Mesendoderm (in vitro differentiated cells): ENCODE measurements around the gene ZSWIM4.

Experiments used
- DNase-seq: peaks from one replicate; pipeline ENCODE4 v3.0.0; 2013
- H2AK5ac ChIP-seq: 2 replicates; pipeline ENCODE4 v1.6.1; 2013; ENCODE audit warnings: low read length, inconsistent platforms
- H2BK120ac ChIP-seq: 2 replicates; pipeline ENCODE4 v1.6.1; 2013; ENCODE audit warnings: low read depth, mild to moderate bottlenecking, low read length, moderate library complexity, mixed read lengths
- H2BK15ac ChIP-seq: replicated peaks from 2 replicates; pipeline ENCODE4 v1.6.1; 2013; ENCODE audit warnings: low read depth, mild to moderate bottlenecking, moderate library complexity
- H2BK5ac ChIP-seq: 2 replicates; pipeline ENCODE4 v1.6.1; 2013; ENCODE audit warnings: low read length, inconsistent platforms
- H3K18ac ChIP-seq: 2 replicates; pipeline ENCODE4 v1.6.1; 2013; ENCODE audit warnings: mild to moderate bottlenecking, low read length, mixed read lengths
- H3K23ac ChIP-seq: one replicate; pipeline ENCODE4 v1.6.1; 2013; ENCODE audit warnings: low read length
- H3K27ac ChIP-seq: 2 replicates; pipeline ENCODE4 v1.5.1; 2013; ENCODE audit warnings: low read depth, mild to moderate bottlenecking, inconsistent platforms, low read length, moderate library complexity
- H3K27me3 ChIP-seq: 2 replicates; pipeline ENCODE4 v1.6.1; 2013; ENCODE audit warnings: low read length, control low read depth, mild to moderate bottlenecking, inconsistent platforms; ENCODE audit not compliant: insufficient read depth, poor library complexity
- H3K36me3 ChIP-seq: 2 replicates; pipeline ENCODE4 v1.6.1; 2013; ENCODE audit warnings: low read length, inconsistent platforms; ENCODE audit not compliant: control insufficient read depth, insufficient read depth
- H3K4ac ChIP-seq: one replicate; pipeline ENCODE4 v1.6.1; 2013; ENCODE audit warnings: low read depth, mild to moderate bottlenecking, low read length, moderate library complexity
- H3K4me1 ChIP-seq: 2 replicates; pipeline ENCODE4 v1.6.1; 2013; ENCODE audit warnings: low read depth, low read length, inconsistent platforms; ENCODE audit not compliant: control insufficient read depth
- H3K4me2 ChIP-seq: 2 replicates; pipeline ENCODE4 v1.6.1; 2013; ENCODE audit warnings: low read length
- H3K4me3 ChIP-seq: 2 replicates; pipeline ENCODE4 v1.5.1; 2013; ENCODE audit warnings: mild to moderate bottlenecking, low read length
- H3K56ac ChIP-seq: one replicate; pipeline ENCODE4 v1.6.1; 2013; ENCODE audit warnings: low read length
- H3K79me1 ChIP-seq: 2 replicates; pipeline ENCODE4 v1.6.1; 2013; ENCODE audit warnings: low read length, inconsistent platforms
- H3K79me2 ChIP-seq: 2 replicates; pipeline ENCODE4 v1.6.1; 2013; ENCODE audit warnings: mild to moderate bottlenecking, low read length; ENCODE audit not compliant: control insufficient read depth, insufficient read depth
- H3K9ac ChIP-seq: 2 replicates; pipeline ENCODE4 v1.6.1; 2013; ENCODE audit warnings: low read length, inconsistent platforms
- H4K5ac ChIP-seq: one replicate; pipeline ENCODE4 v1.6.1; 2013; ENCODE audit warnings: low read length
- H4K8ac ChIP-seq: one replicate; pipeline ENCODE4 v1.6.1; 2013; ENCODE audit warnings: low read depth, mild to moderate bottlenecking, control low read depth, low read length, moderate library complexity
- WGBS: extraction: QIAGEN DNeasy Blood & Tissue Kit; methylation state at CpG from one replicate; pipeline ENCODE4 v1.1.7; 2013; ENCODE audit warnings: low lambda C conversion rate, missing lambda C conversion rate; ENCODE audit not compliant: insufficient coverage; ENCODE audit errors: extremely low coverage; 5-methylcytosine and 5-hydroxymethylcytosine counted together

ZSWIM4 gene

DNA sequence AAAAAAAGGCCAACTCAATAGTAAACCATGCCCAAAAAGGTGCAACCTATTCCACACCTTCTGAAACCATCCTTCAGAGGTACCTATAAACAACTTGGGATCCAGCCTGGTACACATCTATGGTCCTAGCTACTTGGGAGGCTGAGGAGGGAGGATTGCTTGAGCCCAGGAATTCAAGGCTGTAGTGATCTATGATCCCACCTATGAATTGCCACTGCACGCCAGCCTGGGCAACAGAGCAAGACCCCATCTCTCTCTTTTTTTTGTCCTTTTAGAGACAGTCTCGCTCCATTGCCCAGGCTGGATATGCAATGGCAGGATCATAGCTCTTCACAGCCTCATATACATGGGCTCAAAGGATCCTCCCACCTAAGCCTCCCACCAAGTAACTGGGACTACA lies 26.0 kb downstream of the ZSWIM4 start:
- no CpG with 5 or more reads among the region's 2 CpGs for WGBS
- Histone ChIP-seq H3K36me3 (peaks cover 2% of the 10 kb centered on the region), H3K4me2 (no peak overlapping the region)

DNA sequence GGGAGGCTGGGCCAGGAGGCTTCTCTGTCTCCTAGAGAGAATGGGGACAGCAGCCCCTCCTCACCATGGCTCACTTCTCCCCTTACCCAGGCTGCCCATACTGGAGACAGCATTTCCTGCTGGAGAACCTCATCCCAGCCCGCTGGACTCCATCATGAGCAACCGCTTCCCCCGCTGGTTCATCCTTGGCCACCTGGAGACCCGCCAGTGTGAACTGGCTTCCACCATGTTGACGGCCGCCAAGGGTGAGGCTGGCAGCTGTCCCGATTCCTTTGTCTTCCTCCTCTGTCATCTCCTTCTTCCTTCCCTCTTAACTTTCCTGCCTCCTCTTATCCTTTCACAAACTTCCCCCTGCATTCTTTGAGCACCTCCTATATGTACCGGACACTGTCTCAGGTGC lies 28.0 kb downstream of the ZSWIM4 start:
- Histone ChIP-seq H3K79me2 (no peaks in the 10 kb centered on the region), H3K27me3 (no peaks in the 10 kb centered on the region), H2BK15ac (no peak overlapping the region), H3K9ac (no peak overlapping the region), H2AK5ac (no peak overlapping the region), H2BK120ac (no peak overlapping the region), H3K27ac (no peak overlapping the region), H3K56ac (no peak overlapping the region), H3K4me2 (no peak overlapping the region), H3K4ac (no peak overlapping the region), H3K79me1 (no peaks in the 10 kb centered on the region), H3K18ac (no peak overlapping the region), H3K4me3 (no peak overlapping the region), H3K4me1 (no peaks in the 10 kb centered on the region), H3K23ac (no peak overlapping the region), H4K8ac (no peak overlapping the region), H4K5ac (no peak overlapping the region), H2BK5ac (no peak overlapping the region), H3K36me3 (peaks cover 2% of the 10 kb centered on the region)
- DNase-seq: no peak
- WGBS: no CpG with 5 or more reads among the region's 8 CpGs

More for the DNA sequence above, 26.0 kb downstream of the ZSWIM4 start:
- Histone ChIP-seq H3K79me1 (no peaks in the 10 kb centered on the region), H2BK120ac (no peak overlapping the region), H3K18ac (no peak overlapping the region), H2AK5ac (no peak overlapping the region), H3K27me3 (no peaks in the 10 kb centered on the region), H3K9ac (no peak overlapping the region), H3K23ac (no peak overlapping the region), H2BK15ac (no peak overlapping the region), H3K79me2 (no peaks in the 10 kb centered on the region), H3K4me1 (peaks cover 3% of the 10 kb centered on the region), H3K4me3 (no peak overlapping the region), H2BK5ac (no peak overlapping the region), H4K5ac (no peak overlapping the region), H3K4ac (no peak overlapping the region), H3K56ac (no peak overlapping the region), H3K27ac (no peak overlapping the region), H4K8ac (no peak overlapping the region)
- DNase-seq: no peak

- Histone ChIP-seq H3K18ac (no peak overlapping the region), H2BK15ac (no peak overlapping the region), H3K4me2 (no peak overlapping the region), H3K27me3 (no peaks in the 10 kb centered on the region), H3K23ac (no peak overlapping the region), H4K5ac (no peak overlapping the region), H3K9ac (no peak overlapping the region), H3K27ac (no peak overlapping the region), H3K79me2 (no peaks in the 10 kb centered on the region), H2BK5ac (no peak overlapping the region), H3K79me1 (no peaks in the 10 kb centered on the region), H2AK5ac (no peak overlapping the region), H3K4me1 (no peaks in the 10 kb centered on the region), H3K4ac (no peak overlapping the region), H3K36me3 (peaks cover 2% of the 10 kb centered on the region), H2BK120ac (no peak overlapping the region), H3K56ac (no peak overlapping the region), H3K4me3 (no peak overlapping the region), H4K8ac (no peak overlapping the region)
- WGBS: no CpG with 5 or more reads among the region's 2 CpGs
- DNase-seq: no peak
Measured at GRCh38 chr19:13823901-13824300, 28.7 kb downstream of the ZSWIM4 start.

DNA sequence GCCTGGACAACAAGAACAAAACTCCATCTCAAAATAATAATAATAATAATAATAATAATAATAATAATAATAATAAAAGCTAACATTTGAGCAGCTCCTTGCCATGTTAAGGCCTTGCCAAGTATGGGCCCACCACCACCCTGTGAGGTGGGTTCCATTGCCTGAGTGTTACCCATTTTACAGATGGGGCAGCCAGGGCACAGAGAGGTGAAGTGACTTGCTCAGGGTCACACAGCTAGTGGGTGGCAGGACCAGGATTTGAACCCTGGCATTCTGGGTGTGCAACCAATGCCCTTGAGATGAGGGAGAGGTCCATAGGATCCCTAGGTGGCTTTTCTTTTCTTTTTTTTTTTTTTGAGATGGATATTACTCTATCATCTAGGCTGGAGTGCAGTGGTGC lies 29.5 kb downstream of the ZSWIM4 start:
- no peak overlapping the region for H2BK5ac ChIP-seq
- H3K36me3 ChIP-seq: peaks cover 2% of the 10 kb centered on the region
- H2BK15ac ChIP-seq: no peak overlapping the region
- H3K23ac ChIP-seq: no peak overlapping the region
- H2AK5ac ChIP-seq: no peak overlapping the region
- H2BK120ac ChIP-seq: no peak overlapping the region
- no peaks in the 10 kb centered on the region for H3K79me1 ChIP-seq
- H3K4me1 ChIP-seq: no peaks in the 10 kb centered on the region
- H3K79me2 ChIP-seq: no peaks in the 10 kb centered on the region
- DNase-seq: no peak
- no peak overlapping the region for H3K27ac ChIP-seq
- no peak overlapping the region for H3K4ac ChIP-seq
- H4K8ac ChIP-seq: no peak overlapping the region
- no peak overlapping the region for H4K5ac ChIP-seq
- no peak overlapping the region for H3K9ac ChIP-seq
- no peak overlapping the region for H3K56ac ChIP-seq
- no peak overlapping the region for H3K4me3 ChIP-seq
- no peak overlapping the region for H3K18ac ChIP-seq
- H3K27me3 ChIP-seq: no peaks in the 10 kb centered on the region
- H3K4me2 ChIP-seq: no peak overlapping the region

- H3K27me3 ChIP-seq: no peaks in the 10 kb centered on the region
- H2AK5ac ChIP-seq: no peak overlapping the region
- no CpG with 5 or more reads among the region's 30 CpGs for WGBS
- DNase-seq: peak; percentile 87
- H3K56ac ChIP-seq: no peak overlapping the region
- no peak overlapping the region for H3K4me2 ChIP-seq
- H3K27ac ChIP-seq: no peak overlapping the region
- no peak overlapping the region for H4K5ac ChIP-seq
- H3K23ac ChIP-seq: no peak overlapping the region
- H2BK120ac ChIP-seq: no peak overlapping the region
- H3K9ac ChIP-seq: no peak overlapping the region
- no peaks in the 10 kb centered on the region for H3K79me1 ChIP-seq
- no peak overlapping the region for H3K4ac ChIP-seq
- no peak overlapping the region for H4K8ac ChIP-seq
- no peak overlapping the region for H3K4me3 ChIP-seq
- no peak overlapping the region for H2BK15ac ChIP-seq
- H3K36me3 ChIP-seq: peaks cover 5% of the 10 kb centered on the region
- no peak overlapping the region for H3K18ac ChIP-seq
- H2BK5ac ChIP-seq: no peak overlapping the region
- no peaks in the 10 kb centered on the region for H3K79me2 ChIP-seq
- no peaks in the 10 kb centered on the region for H3K4me1 ChIP-seq
Measured at GRCh38 chr19:13825489-13826441, 30.5 kb downstream of the ZSWIM4 start.
